Stimulated activated CD8-positive, alpha-beta memory T cell treated with anti-CD3 and anti-CD28 coated beads, Interleukin-4, amount 100 ng/mL, for 4 hours (primary cell): Measurements from ENCODE around the gene GATAD2A.

Experiments
- DNase-seq, 2 donors: peaks; one replicate each; pipeline ENCODE4 v3.0.0-alpha.2; 2020; ENCODE audit warnings: low read depth in 2 of 2, low spot score in 1 of 2

The GATAD2A gene

GRCh38 chr19:19505669-19506326 is 100.3 kb downstream of the GATAD2A start:
- no peak for DNase-seq

GRCh38 chr19:19506592-19506991 is 101.1 kb downstream of the GATAD2A start:
- no peak for DNase-seq

GRCh38 chr19:19507354-19507753 is 101.9 kb downstream of the GATAD2A start:
- no peak for DNase-seq

GRCh38 chr19:19508217-19508616 is 102.7 kb downstream of the GATAD2A start:
- no peak for DNase-seq

GRCh38 chr19:19510432-19510831 is 105.0 kb downstream of the GATAD2A start:
- no peak for DNase-seq

GRCh38 chr19:19513682-19514081 is 108.2 kb downstream of the GATAD2A start:
- DNase-seq, result no peak

- DNase-seq, result no peak
These were observed 108.8 kb downstream of the GATAD2A start for GRCh38 chr19:19514215-19514657.

- no peak for DNase-seq
These were observed 109.6 kb downstream of the GATAD2A start, which contains the start of gene TSSK6 for GRCh38 chr19:19514881-19515641. Gene TSSK6, minus strand, starts transcription at chr19:19515548. Its CDS starts 121 bp downstream, at chr19:19515427.

GRCh38 chr19:19515642-19516519 is 110.4 kb downstream of the GATAD2A start, which contains the start of gene NDUFA13:
Gene NDUFA13, plus strand, starts transcription at chr19:19516225. Its CDS starts 14 bp downstream, at chr19:19516239.
- DNase-seq, result peak; percentile 83 to 97

GRCh38 chr19:19517235-19517619 is 111.8 kb downstream of the GATAD2A start:
- DNase-seq, result no peak

- DNase-seq, result no peak
These were observed 115.5 kb downstream of the GATAD2A start for GRCh38 chr19:19520989-19521388.

GRCh38 chr19:19523177-19523576 is 117.7 kb downstream of the GATAD2A start:
- no peak for DNase-seq

- no peak for DNase-seq
These were observed 118.6 kb downstream of the GATAD2A start for GRCh38 chr19:19524053-19524452.

- DNase-seq, result no peak
These were observed 120.3 kb downstream of the GATAD2A start for GRCh38 chr19:19525611-19526380.

GRCh38 chr19:19526581-19527370 is 121.3 kb downstream of the GATAD2A start:
- DNase-seq, result no peak

- no peak for DNase-seq
These were observed 121.8 kb downstream of the GATAD2A start for GRCh38 chr19:19527371-19527656.

- no peak for DNase-seq
These were observed 122.5 kb downstream of the GATAD2A start for GRCh38 chr19:19527674-19528625.

GRCh38 chr19:19528721-19529490 is 123.4 kb downstream of the GATAD2A start, which contains the start of gene YJEFN3:
Gene YJEFN3, plus strand, starts transcription at chr19:19528911. Its CDS starts 22 bp downstream, at chr19:19528933.
- no peak for DNase-seq
